GM21447 (cell line): ENCODE measurements around the gene RNASE7.
"Not testable (repeated sequence)": the region's sequence is repeated elsewhere in the genome, so short reads cannot be mapped to it uniquely, and the experiment has no call there.

Source experiments
- ATAC-seq: cut with Tn5 transposase; IDR thresholded peaks from one replicate; pipeline ENCODE4 v1.9.1; 2021; ENCODE audit not compliant: unreplicated experiment

RNASE7 gene

DNA sequence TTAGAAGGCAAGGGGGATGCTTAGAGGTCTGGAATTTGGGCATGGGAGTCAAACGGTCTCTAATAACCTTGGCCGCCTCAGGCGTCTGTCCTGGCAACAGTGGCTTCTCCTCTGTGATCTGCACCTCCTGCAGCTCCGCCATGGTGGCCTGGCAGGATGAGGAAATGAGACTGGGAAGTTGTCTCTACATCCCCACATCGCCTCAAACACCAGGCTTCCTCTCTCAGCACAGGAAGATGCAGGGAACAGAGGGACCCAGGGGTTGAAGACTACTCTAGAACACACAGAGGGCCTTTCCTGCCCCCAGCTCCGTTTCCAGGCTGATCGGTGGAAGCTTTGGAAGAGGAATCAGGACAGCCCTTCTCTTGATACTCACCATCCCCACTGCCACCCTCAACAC lies 19.0 kb upstream of the RNASE7 start:
- no peak for ATAC-seq

DNA sequence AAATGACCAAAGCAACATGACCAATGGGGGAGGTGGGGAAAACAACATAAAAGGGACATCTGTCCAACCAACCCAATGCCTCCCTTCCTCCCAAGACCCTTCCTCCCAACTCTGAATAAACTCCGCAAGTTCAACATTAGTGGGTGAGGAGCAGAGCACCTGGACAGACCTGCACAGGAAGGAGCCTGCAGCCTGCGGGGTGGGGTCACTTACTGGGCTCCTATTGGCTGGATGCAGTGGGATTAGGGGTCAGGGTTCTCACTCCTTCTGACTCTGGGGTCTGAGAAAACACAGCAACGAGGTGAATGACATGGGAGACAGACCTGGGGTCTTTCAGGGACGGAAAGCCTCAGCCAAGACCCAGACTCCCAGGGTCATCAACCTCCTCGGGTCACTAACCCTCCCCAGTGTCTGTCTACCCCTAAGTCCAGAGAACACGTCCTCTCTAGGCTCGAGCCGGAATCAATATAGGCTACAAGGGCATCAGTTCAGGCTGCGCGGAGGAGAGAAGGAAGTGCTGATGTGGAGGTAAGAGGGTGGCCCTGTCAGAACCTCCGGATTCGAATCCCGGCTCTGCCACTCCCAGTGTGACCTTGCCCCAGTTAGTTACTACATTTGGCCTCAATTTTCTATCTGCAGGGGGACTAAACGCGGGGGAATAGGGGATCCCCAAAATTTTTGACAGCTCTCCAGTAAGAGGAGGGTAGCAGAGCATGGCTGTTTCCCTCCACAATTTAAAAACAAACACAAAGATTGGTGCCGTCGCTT lies 18.2 kb upstream of the RNASE7 start:
- no peak for ATAC-seq

DNA sequence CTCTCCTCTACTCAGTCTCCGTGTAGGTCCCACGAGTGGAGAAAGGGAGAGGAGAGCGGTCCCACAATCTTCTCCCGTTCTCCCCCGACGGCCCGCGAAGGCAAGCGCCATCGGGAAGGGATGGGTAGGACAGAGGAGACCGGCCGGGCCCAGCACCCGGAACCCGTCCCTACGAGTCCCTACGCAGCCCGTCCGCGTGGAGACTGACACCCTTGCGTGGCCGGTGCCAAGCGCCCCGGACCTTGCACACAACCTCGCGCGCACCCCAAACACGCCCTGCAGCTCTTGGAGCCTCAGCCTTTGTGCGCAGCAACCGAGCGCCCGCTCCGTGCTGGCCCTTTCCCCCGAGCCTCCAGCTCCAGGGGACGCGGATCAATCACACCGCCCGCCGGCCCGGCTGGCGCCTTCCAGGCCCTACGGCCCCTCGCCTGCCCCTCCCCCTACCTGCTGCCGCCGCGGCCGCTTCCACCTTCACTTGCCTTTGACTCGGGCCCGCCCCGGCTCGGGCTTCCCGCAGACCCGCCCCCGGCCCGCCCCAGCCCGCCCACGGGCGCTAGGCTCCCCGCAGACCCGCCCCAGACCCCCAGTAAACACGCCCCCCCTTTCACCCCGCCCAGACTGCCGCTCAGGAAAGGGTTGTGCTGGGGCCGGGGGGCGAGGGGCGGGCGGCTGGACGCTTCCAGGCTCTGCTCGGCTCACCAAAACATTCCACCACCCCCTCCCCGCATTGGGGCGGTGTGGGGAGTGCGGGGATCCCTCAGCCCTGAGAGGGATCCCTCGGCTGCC lies 17.4 kb upstream of the RNASE7 start, which contains the start of gene NDRG2:
Gene NDRG2, minus strand, starts transcription at position 477 of the 786 bp plus-strand sequence. CDS start 1,746 bp downstream, outside the sequence.
- ATAC-seq = no peak

GRCh38 chr14:21025371-21026273 lies 16.5 kb upstream of the RNASE7 start:
- ATAC-seq = no peak

DNA sequence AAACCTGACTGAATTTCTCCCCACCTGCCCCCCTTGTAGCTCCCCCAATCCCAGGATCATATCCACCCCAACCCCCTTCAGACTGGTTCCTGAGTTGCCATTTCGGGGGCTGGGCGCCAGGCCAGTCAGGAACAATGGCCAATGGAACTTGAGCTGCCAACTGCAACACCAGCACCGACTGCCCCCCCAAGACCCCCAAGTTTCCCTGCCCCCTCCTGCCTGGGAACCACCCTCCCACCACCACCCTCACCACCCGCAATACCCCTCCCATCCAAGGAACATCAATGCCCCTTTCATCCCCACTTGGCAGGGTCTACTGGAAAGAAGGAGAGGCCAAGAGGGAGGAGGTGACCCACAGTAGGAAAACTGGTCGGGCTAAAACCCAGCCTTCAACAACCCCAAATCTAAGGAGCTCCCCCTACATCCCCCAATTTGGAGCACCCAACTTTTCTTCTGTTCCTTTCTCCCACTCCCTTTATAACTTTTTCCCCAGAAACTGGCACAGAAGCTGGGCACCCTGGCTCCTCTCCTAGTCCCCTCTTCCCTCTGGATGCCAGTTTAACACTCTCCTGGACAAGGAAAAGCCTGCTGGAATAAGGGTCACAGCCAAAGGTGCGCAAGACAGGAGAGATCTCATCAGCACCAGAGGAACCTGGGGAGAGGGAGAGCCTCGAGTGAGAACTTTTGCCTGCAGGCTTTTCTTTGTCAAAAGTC lies 15.7 kb upstream of the RNASE7 start:
- no peak for ATAC-seq

DNA sequence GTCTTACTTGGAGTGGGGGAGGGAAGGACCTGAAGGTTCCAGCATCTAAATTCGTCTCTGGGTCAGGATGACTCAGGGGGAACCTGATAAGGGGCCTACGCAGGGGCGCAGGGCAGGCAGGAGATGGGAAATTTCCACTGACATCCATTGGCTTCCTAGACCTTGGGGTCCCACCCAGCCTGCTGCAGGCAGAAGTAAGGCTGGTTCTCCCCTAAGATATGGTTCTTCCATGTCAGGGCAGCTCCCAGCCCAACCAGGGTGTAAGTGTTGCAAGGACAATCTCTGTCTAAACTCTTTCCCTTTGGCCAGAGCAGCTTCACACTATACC lies 15.2 kb upstream of the RNASE7 start:
- ATAC-seq = no peak

GRCh38 chr14:21029917-21030316 lies 12.2 kb upstream of the RNASE7 start, which contains the start of gene TPPP2:
Gene TPPP2, plus strand, starts transcription at chr14:21030217. Its CDS starts 365 bp downstream, at chr14:21030582.
- no peak for ATAC-seq

DNA sequence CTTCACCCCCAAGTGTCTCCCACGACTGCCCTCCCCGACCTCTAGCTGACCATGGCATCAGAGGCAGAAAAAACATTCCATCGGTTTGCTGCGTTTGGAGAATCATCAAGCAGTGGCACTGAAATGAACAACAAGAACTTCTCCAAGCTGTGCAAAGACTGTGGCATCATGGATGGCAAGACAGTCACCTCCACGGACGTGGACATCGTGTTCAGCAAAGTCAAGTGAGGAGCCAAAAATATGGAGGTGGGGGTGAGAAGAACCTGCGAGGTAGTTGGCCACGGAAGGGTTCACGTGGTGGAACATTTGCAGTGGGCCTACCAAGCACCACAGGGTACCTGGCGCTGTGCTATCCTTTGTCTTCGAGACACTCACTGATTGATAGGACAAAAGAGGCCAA lies 11.6 kb upstream of the RNASE7 start:
- no peak for ATAC-seq

- ATAC-seq = no peak
Measured at GRCh38 chr14:21032326-21033132, 9.6 kb upstream of the RNASE7 start.

GRCh38 chr14:21033133-21033698 lies 8.9 kb upstream of the RNASE7 start:
- no peak for ATAC-seq

DNA sequence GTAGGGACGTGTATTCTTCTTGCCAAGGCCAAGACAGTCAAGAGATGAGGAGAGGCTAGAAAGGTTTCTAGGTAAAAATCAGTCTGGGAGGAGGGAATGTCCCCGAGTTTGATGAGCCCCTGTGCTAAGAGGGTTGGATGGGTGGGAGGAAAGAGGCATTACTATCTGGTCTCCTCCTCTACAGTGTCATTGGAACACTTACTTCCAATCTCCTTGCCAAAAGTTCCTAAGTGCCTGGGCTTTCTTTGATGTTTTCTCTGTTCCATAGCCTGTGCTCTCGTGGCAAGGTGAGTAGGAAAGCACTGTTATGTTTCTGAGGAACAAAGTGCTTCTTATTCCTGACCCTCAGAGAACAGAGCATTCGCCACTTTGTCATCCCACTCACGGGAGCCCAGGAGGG lies 7.5 kb upstream of the RNASE7 start, which contains the start of gene RNASE13:
Gene RNASE13, minus strand, starts transcription at position 101 of the 400 bp plus-strand sequence. CDS start 519 bp downstream, outside the sequence.
- no peak for ATAC-seq

- ATAC-seq = no peak
Measured at GRCh38 chr14:21036751-21037150, 5.4 kb upstream of the RNASE7 start.

GRCh38 chr14:21037156-21037555 lies 5.0 kb upstream of the RNASE7 start:
- no peak for ATAC-seq

DNA sequence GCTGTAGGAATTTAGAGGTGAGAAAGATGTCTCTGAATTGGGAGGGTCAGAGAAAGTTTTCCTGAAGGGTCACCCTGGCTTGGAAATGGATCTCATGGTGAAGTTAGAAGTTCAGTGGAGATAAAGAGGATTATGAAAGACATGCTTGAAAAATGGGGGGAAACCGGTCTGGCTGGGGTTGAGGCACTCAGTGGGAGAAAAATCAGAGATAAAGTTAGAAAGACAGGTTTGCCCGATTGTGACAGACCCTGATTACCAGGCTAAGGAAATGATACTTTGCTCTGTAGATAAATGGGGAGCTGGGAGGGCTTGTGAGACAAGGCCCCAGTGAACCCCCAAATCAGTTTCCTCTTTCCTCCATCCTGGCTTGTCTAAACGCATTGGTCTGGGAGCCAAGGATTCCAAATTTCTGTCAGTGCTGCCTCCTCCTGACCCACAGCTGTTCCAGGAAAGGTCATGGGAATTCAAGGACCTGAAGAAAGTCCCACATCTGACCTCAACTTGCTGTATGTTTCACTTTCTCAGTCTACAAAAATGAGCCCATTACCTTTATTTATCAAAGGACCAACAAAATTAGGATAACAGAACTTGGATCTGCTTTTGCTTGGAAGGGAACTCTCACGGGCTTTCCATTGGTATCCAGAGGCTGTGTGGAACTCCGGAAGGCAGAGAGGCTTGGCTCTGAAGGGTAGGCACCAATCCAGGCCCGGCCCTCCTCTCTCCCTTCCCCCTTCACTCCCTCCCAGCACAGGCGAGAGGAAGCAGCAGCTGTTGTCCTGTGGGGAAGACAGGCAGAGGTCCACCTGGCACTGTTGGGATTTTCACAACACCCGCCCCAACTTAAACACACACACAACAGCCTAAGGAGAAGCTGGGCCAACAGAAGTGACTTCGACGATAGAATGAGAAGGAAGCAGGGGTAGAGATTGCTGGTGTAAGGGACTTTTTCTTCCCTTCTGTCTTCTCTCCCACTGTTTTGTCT lies 3.4 kb upstream of the RNASE7 start:
- no peak for ATAC-seq

DNA sequence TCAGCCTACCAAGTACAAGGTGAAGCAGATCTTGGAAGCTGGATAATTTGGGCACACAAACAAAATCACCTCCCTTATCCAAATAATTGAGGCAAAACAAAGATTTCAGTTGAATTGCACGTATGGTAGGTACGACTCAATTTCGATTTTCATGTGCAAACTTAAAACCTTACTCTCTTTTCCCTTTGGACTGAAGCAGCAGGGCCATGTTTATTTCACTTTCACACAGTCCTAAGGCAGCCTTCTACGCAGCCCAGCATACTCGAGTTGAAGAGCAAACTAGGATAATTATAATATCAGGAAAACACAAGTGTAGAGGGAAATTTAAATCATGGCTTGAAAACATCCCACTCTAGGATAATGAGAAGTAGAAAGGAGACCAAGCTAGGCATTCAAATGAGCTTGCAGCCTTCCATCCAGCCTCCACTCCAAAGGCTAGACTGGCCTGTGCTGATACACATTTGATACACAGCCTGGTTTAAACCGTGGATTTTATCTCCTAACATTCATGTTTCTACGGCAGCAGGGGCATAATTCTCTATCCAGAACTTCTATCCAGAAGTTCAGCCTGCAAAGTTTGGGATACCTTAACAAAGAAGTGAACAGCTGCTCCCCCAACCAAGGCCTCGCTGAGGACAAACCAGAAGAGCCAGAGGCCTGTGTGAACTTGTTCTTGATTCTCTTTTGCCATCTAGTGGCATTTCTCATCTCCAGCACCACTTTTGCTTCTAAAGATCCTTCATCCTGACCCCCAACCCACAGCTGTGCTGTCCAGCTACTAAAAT lies 2.4 kb upstream of the RNASE7 start:
- no peak for ATAC-seq

GRCh38 chr14:21040370-21040925 lies 1.7 kb upstream of the RNASE7 start:
- no peak for ATAC-seq

DNA sequence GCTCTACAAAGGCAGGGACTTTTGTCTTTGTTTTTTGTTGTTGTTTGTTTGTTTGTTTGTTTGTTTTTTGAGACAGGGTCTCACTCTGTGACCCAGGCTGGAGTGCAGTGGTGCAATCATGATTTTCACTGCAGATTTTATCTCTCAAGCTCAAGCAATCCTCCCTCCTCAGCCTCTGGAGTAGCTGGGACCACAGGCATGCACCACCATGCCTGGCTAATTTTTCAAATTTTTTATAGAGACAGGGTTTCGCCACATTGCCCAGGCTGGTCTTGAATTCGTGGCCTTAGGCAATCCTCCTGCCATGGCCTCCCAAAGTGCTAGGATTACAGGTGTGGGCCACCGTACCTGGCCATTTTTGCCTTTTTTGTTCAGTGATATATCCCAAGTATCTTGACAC lies 1.2 kb upstream of the RNASE7 start:
- ATAC-seq = not testable (repeated sequence)
